Large intestine (tissue), 3 donors: ENCODE data around the gene NSD2. TPM values are rescaled to one million over a fixed set of nuclear protein-coding genes. Genes with fewer than 3 reads are reported as not detected.
"Not testable (repeated sequence)": the region's sequence is repeated elsewhere in the genome, so short reads cannot be mapped to it uniquely, and the experiment has no call there.

Experiments used
- DNase-seq, 2 donors: peaks; one replicate each; pipeline versions ENCODE4 v3.0.0 to v3.0.0-alpha.2; 2013
- H3K27ac ChIP-seq: one replicate; pipeline ENCODE4 v1.5.1; 2013; ENCODE audit warnings: low read length
- H3K27me3 ChIP-seq: 2 replicates; pipeline ENCODE4 v1.6.1; 2013; ENCODE audit warnings: low read length; ENCODE audit not compliant: control insufficient read depth, insufficient read depth
- H3K36me3 ChIP-seq: 2 replicates; pipeline ENCODE4 v1.6.1; 2013; ENCODE audit warnings: low read length; ENCODE audit not compliant: control insufficient read depth, insufficient read depth
- H3K4me1 ChIP-seq: one replicate; pipeline ENCODE4 v1.6.1; 2013; ENCODE audit warnings: low read length; ENCODE audit not compliant: control insufficient read depth, insufficient read depth
- H3K4me3 ChIP-seq: one replicate; pipeline ENCODE4 v1.5.1; 2013; ENCODE audit warnings: low read length
- H3K9me3 ChIP-seq: one replicate; pipeline ENCODE4 v1.6.1; 2013; ENCODE audit warnings: mild to moderate bottlenecking, low read depth, low read length, moderate library complexity; ENCODE audit not compliant: control insufficient read depth
- WGBS: methylation state at CpG from one replicate; pipeline ENCODE4 v1.1.5; 2013; ENCODE audit warnings: low lambda C conversion rate; ENCODE audit not compliant: insufficient coverage; 5-methylcytosine and 5-hydroxymethylcytosine counted together
- polyA plus RNA-seq: library from polyadenylated mRNA; unstranded; fragments of 120-200 nt; gene quantifications from one replicate; pipeline ENCODE4 v1.2.1, GENCODE V29; 2013

Gene NSD2
- polyA plus RNA-seq, 1 donor: 49.6 TPM

- Histone ChIP-seq H3K4me1 (no peaks in the 10 kb centered on the region), H3K27me3 (no peaks in the 10 kb centered on the region), H3K36me3 (peaks cover 37% of the 10 kb centered on the region), H3K4me3 (no peak overlapping the region), H3K9me3 (no peaks in the 10 kb centered on the region), H3K27ac (no peak overlapping the region)
- 0% methylated on average over 1 of the region's 3 CpGs for WGBS
- DNase-seq: peak; percentile 61 to 74
These were observed 39.5 kb downstream of the NSD2 start for GRCh38 chr4:1910643-1911042.

DNA sequence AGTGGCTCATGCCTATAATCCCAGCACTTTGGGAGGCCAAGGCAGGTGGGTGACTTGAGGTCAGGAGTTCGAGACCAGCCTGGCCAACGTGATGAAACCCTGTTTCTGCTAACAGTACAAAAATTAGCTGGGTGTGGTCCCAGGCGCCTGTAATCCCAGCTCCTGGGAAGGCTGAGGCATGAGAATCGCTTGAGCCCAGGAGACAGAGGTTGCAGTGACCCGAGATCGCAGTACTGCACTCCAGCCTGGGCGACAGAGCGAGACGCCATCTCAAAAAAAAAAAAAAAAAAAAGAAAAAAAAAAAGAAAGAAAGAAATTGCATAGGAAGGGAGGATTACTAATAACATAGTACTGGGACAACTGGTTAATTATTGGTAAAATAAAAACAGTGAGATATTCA, 40.1 kb downstream of the NSD2 start:
- H3K27ac ChIP-seq, H3K4me1 ChIP-seq, H3K27me3 ChIP-seq, DNase-seq, H3K9me3 ChIP-seq, H3K4me3 ChIP-seq: not testable (repeated sequence)
- peaks cover 39% of the 10 kb centered on the region for H3K36me3 ChIP-seq
- WGBS: no CpG with 5 or more reads among the region's 9 CpGs

- Histone ChIP-seq H3K4me3 (no peak overlapping the region), H3K36me3 (peaks cover 51% of the 10 kb centered on the region), H3K27me3 (no peaks in the 10 kb centered on the region), H3K9me3 (no peaks in the 10 kb centered on the region), H3K4me1 (no peaks in the 10 kb centered on the region), H3K27ac (no peak overlapping the region)
- WGBS: no CpG with 5 or more reads among the region's 7 CpGs
- no peak for DNase-seq
These were observed 51.6 kb downstream of the NSD2 start for GRCh38 chr4:1922821-1923220.

DNA sequence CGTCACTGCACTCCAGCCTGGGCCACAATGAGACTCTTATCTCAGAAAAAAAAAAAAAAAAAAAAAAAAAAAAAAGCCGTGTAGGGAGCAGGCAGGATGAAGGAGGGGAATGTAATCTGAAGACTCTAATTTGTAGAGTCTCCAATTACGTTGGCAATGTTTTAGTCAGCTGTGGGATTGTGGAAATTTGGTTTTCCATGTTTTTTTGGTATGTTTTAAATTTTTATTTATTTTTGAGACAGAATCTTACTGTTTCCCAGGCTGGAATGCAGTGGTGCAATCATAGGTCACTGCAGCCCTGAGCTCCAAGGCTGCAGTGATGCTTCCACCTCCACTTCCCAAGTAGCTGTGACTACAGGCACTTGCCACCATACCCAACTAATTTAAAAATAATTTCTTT, 56.5 kb downstream of the NSD2 start:
- DNase-seq: no peak
- Histone ChIP-seq H3K9me3 (no peaks in the 10 kb centered on the region), H3K4me3 (no peak overlapping the region), H3K27ac (no peak overlapping the region), H3K4me1 (no peaks in the 10 kb centered on the region), H3K36me3 (peaks cover 54% of the 10 kb centered on the region), H3K27me3 (no peaks in the 10 kb centered on the region)
- WGBS: no CpG with 5 or more reads among the region's 3 CpGs

GRCh38 chr4:1928356-1929239, 57.4 kb downstream of the NSD2 start:
- Histone ChIP-seq H3K36me3 (peaks cover 51% of the 10 kb centered on the region), H3K27me3 (no peaks in the 10 kb centered on the region)

DNA sequence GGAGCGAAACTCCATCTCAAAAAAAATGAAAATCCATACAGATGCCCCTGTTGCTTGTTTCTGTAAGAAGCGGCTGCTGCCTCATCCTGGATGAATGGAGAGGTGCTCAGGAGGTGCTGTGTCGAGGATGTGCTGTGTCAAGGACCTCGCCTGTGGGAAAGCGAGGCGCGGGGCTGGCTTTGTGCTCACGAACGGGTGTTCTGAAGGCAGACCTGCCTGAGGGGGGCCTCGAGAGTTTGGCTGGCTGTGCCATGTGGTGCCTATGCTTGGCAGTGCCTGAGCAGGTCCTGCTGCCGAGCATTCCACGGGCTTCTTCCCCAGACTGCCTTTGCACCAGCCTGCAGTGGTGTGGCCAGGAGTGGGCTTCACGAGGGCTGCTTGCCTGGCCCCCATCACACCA, 61.5 kb downstream of the NSD2 start:
- Histone ChIP-seq H3K4me1 (no peaks in the 10 kb centered on the region), H3K36me3 (peaks cover 52% of the 10 kb centered on the region), H3K4me3 (no peak overlapping the region), H3K9me3 (no peaks in the 10 kb centered on the region), H3K27ac (no peak overlapping the region), H3K27me3 (no peaks in the 10 kb centered on the region)
- WGBS: no CpG with 5 or more reads among the region's 13 CpGs
- DNase-seq: no peak

More at GRCh38 chr4:1928356-1929239, 57.4 kb downstream of the NSD2 start:
- no peaks in the 10 kb centered on the region for H3K4me1 ChIP-seq
- no peaks in the 10 kb centered on the region for H3K9me3 ChIP-seq
- DNase-seq: no peak
- no peak overlapping the region for H3K27ac ChIP-seq
- H3K4me3 ChIP-seq: no peak overlapping the region
- WGBS: no CpG with 5 or more reads among the region's 13 CpGs

GRCh38 chr4:1933700-1934099, 62.5 kb downstream of the NSD2 start:
- DNase-seq: no peak
- Histone ChIP-seq H3K4me1 (no peaks in the 10 kb centered on the region), H3K9me3 (no peaks in the 10 kb centered on the region), H3K4me3 (no peak overlapping the region), H3K36me3 (peaks cover 54% of the 10 kb centered on the region), H3K27ac (no peak overlapping the region), H3K27me3 (no peaks in the 10 kb centered on the region)
- 100% methylated on average over 1 of the region's 3 CpGs for WGBS

DNA sequence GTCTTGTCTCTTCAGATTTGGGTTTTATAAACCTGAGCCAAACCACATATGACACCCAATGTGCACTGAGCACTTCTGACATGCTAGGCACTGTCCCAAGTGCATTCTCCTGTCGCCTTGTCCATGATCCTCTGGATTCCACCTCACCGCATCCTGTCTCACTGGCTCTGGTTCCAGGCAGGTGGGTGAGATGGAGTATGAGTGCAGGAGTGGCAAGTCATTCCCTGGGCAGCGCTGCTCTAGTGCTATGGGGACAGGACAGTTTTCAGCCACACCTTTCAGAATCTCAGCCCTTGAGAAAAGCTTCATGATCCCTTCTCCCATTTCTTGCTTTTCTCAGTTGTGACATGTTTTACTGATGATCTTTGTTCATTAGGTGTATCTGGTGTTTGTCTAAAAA, 66.4 kb downstream of the NSD2 start:
- Histone ChIP-seq H3K36me3 (peaks cover 45% of the 10 kb centered on the region), H3K9me3 (no peaks in the 10 kb centered on the region), H3K4me3 (no peak overlapping the region), H3K4me1 (no peaks in the 10 kb centered on the region), H3K27me3 (no peaks in the 10 kb centered on the region), H3K27ac (no peak overlapping the region)
- DNase-seq: no peak
- WGBS: no CpG with 5 or more reads among the region's 3 CpGs

- H3K36me3 ChIP-seq: peaks cover 44% of the 10 kb centered on the region
- no peak for DNase-seq
- no peak overlapping the region for H3K27ac ChIP-seq
- no peaks in the 10 kb centered on the region for H3K9me3 ChIP-seq
- H3K4me1 ChIP-seq: no peaks in the 10 kb centered on the region
- no peak overlapping the region for H3K4me3 ChIP-seq
- 88% methylated on average over 1 of the region's 8 CpGs for WGBS
- H3K27me3 ChIP-seq: no peaks in the 10 kb centered on the region
These were observed 66.8 kb downstream of the NSD2 start for GRCh38 chr4:1938027-1938426.

GRCh38 chr4:1939664-1940509, 68.7 kb downstream of the NSD2 start:
- WGBS: 92% methylated on average over 4 of the region's 11 CpGs
- Histone ChIP-seq H3K4me3 (no peak overlapping the region), H3K9me3 (no peaks in the 10 kb centered on the region), H3K27ac (no peak overlapping the region), H3K4me1 (no peaks in the 10 kb centered on the region), H3K36me3 (peaks cover 53% of the 10 kb centered on the region), H3K27me3 (no peaks in the 10 kb centered on the region)
- DNase-seq: no peak
